Measurements from ENCODE around the gene FNDC11.
A peak's percentile ranks its signal among the peaks of the same experiment; 100 is the strongest.
"Not testable (repeated sequence)": the region's sequence is repeated elsewhere in the genome, so short reads cannot be mapped to it uniquely, and the experiment has no call there.

Gene FNDC11

DNA sequence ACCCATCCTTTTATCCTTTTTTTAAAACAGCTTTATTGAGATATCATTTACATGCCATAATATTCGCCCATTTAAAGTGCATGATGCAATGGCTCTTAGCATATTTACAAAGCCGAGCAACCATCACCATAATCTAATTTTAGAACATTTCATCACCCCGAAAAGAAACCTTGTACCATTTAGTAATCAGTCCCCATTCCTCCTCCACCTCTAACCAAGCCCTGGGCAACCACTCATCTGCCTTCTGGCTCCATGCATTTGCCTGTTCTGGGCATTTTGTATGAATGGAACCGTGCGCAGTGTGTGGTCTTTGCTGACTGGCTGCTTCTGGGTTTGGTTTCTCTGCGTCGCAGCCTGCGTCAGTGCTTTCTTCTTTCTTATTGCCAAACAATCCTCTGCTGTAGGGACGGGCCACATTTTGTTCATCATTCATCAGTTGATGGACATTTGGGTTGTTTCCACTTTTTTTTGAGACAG, 44.8 kb upstream of the FNDC11 start:
- DNase-seq = no peak
- POLR2A ChIA-PET = no interaction called here
- Histone ChIP-seq H3K9me3 (ENCODE audit: control extremely low read depth in 1 of 5, control insufficient read depth in 4 of 5, insufficient read depth in 2 of 5, low read depth in 1 of 5, low read length in 4 of 5) (peaks cover 0 to 29% (median 19%) of the 10 kb centered on the region in 5 experiments), H3K4me3 (ENCODE audit: control insufficient read depth in 1 of 7, extremely low read depth in 1 of 7, insufficient read depth in 4 of 7, low read depth in 2 of 7, low read length in 6 of 7) (no peak overlapping the region), H3K4me1 (ENCODE audit: control extremely low read depth in 1 of 4, control insufficient read depth in 4 of 4, insufficient read depth in 4 of 4, low read length in 3 of 4) (peaks cover 0 to 6% (median 3%) of the 10 kb centered on the region in 4 experiments), H3K36me3 (ENCODE audit: control insufficient read depth in 4 of 4, insufficient read depth in 4 of 4, low read length in 3 of 4) (no peaks in the 10 kb centered on the region), H3K27me3 (replicated peaks in 2 of 5; ENCODE audit: control insufficient read depth in 4 of 5, insufficient read depth in 5 of 5, low read length in 4 of 5) (peaks cover 6 to 36% (median 7%) of the 10 kb centered on the region in 5 experiments), H3K27ac (ENCODE audit: insufficient read depth in 1 of 2, low read depth in 1 of 2, low read length in 2 of 2, poor library complexity in 1 of 2, severe bottlenecking in 2 of 2) (no peak overlapping the region)
- CTCF ChIA-PET = interaction anchor here (2.6 kb wide), 1 partner anchor 12 kb away, joined by 11 read pairs; no protein-coding TSS in a partner anchor
- 98% methylated on average over 7 of the region's 9 CpGs for WGBS (ENCODE audit: insufficient coverage)

GRCh38 chr20:63513207-63513606, 40.8 kb upstream of the FNDC11 start:
- peaks cover 2 to 16% (median 6%) of the 10 kb centered on the region in 5 experiments for H3K27me3 ChIP-seq (replicated peaks in 2 of 5; ENCODE audit: control insufficient read depth in 4 of 5, insufficient read depth in 5 of 5, low read length in 4 of 5)
- no peak overlapping the region for H3K4me3 ChIP-seq (ENCODE audit: control insufficient read depth in 1 of 7, extremely low read depth in 1 of 7, insufficient read depth in 4 of 7, low read depth in 2 of 7, low read length in 6 of 7)
- peaks cover 0 to 8% (median 6%) of the 10 kb centered on the region in 5 experiments for H3K9me3 ChIP-seq (ENCODE audit: control extremely low read depth in 1 of 5, control insufficient read depth in 4 of 5, insufficient read depth in 2 of 5, low read depth in 1 of 5, low read length in 4 of 5)
- no peaks in the 10 kb centered on the region for H3K36me3 ChIP-seq (ENCODE audit: control insufficient read depth in 4 of 4, insufficient read depth in 4 of 4, low read length in 3 of 4)
- ChIA-PET CTCF (no interaction called here), POLR2A (no interaction called here)
- DNase-seq = no peak
- 90% methylated on average over 2 of the region's 3 CpGs for WGBS (ENCODE audit: insufficient coverage)
- peaks cover 0 to 6% (median 3%) of the 10 kb centered on the region in 4 experiments for H3K4me1 ChIP-seq (ENCODE audit: control extremely low read depth in 1 of 4, control insufficient read depth in 4 of 4, insufficient read depth in 4 of 4, low read length in 3 of 4)
- H3K27ac ChIP-seq (ENCODE audit: insufficient read depth in 1 of 2, low read depth in 1 of 2, low read length in 2 of 2, poor library complexity in 1 of 2, severe bottlenecking in 2 of 2) = no peak overlapping the region

DNA sequence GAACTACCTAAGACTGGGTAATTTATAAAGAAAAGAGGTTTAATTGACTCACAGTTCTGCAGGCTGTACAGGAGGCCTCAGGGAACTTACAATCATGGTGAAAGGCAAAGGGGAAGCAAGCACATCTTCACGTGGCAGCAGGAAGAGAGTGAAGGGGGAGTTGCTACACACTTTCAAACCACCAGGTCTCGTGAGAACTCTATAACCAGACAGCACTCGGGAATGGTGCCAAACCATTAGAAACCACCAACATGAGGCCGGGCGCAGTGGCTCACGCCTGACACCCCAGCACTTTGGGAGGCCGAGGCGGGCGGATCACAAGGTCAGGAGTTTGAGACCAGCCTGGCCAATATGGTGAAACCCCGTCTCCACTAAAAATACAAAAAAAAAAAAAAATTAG, 39.4 kb upstream of the FNDC11 start:
- POLR2A ChIA-PET; H3K4me3 ChIP-seq (ENCODE audit: control insufficient read depth in 1 of 7, extremely low read depth in 1 of 7, insufficient read depth in 4 of 7, low read depth in 2 of 7, low read length in 6 of 7); H3K27ac ChIP-seq (ENCODE audit: insufficient read depth in 1 of 2, low read depth in 1 of 2, low read length in 2 of 2, poor library complexity in 1 of 2, severe bottlenecking in 2 of 2); CTCF ChIA-PET; H3K9me3 ChIP-seq (ENCODE audit: control extremely low read depth in 1 of 5, control insufficient read depth in 4 of 5, insufficient read depth in 2 of 5, low read depth in 1 of 5, low read length in 4 of 5); H3K36me3 ChIP-seq (ENCODE audit: control insufficient read depth in 4 of 4, insufficient read depth in 4 of 4, low read length in 3 of 4); H3K4me1 ChIP-seq (ENCODE audit: control extremely low read depth in 1 of 4, control insufficient read depth in 4 of 4, insufficient read depth in 4 of 4, low read length in 3 of 4): not testable (repeated sequence)
- DNase-seq = peak; percentile 50 to 81 (median 76)
- H3K27me3 ChIP-seq (replicated peaks in 2 of 5; ENCODE audit: control insufficient read depth in 4 of 5, insufficient read depth in 5 of 5, low read length in 4 of 5) = peaks cover 0 to 16% (median 3%) of the 10 kb centered on the region in 5 experiments
- WGBS (ENCODE audit: insufficient coverage) = 4% methylated on average over 3 of the region's 10 CpGs

GRCh38 chr20:63517376-63518309, 36.3 kb upstream of the FNDC11 start:
- ChIA-PET CTCF (interaction anchor here (1.8 to 4.8 kb wide), 2 partner anchors 10 to 21 kb away, joined by 4 to 16 read pairs; no protein-coding TSS in a partner anchor), POLR2A (no interaction called here)
- Histone ChIP-seq H3K27me3 (replicated peaks in 2 of 5; ENCODE audit: control insufficient read depth in 4 of 5, insufficient read depth in 5 of 5, low read length in 4 of 5) (peaks cover 0 to 6% (median 0%) of the 10 kb centered on the region in 5 experiments), H3K36me3 (ENCODE audit: control insufficient read depth in 4 of 4, insufficient read depth in 4 of 4, low read length in 3 of 4) (peaks cover 0 to 8% (median 5%) of the 10 kb centered on the region in 4 experiments), H3K27ac (ENCODE audit: insufficient read depth in 1 of 2, low read depth in 1 of 2, low read length in 2 of 2, poor library complexity in 1 of 2, severe bottlenecking in 2 of 2) (no peak overlapping the region), H3K4me3 (ENCODE audit: control insufficient read depth in 1 of 7, extremely low read depth in 1 of 7, insufficient read depth in 4 of 7, low read depth in 2 of 7, low read length in 6 of 7) (no peak overlapping the region), H3K4me1 (ENCODE audit: control extremely low read depth in 1 of 4, control insufficient read depth in 4 of 4, insufficient read depth in 4 of 4, low read length in 3 of 4) (peaks cover 0 to 28% (median 21%) of the 10 kb centered on the region in 4 experiments), H3K9me3 (ENCODE audit: control extremely low read depth in 1 of 5, control insufficient read depth in 4 of 5, insufficient read depth in 2 of 5, low read depth in 1 of 5, low read length in 4 of 5) (peaks cover 0 to 8% (median 7%) of the 10 kb centered on the region in 5 experiments)
- 94% methylated on average over 28 of the region's 32 CpGs for WGBS (ENCODE audit: insufficient coverage)
- DNase-seq = no peak

DNA sequence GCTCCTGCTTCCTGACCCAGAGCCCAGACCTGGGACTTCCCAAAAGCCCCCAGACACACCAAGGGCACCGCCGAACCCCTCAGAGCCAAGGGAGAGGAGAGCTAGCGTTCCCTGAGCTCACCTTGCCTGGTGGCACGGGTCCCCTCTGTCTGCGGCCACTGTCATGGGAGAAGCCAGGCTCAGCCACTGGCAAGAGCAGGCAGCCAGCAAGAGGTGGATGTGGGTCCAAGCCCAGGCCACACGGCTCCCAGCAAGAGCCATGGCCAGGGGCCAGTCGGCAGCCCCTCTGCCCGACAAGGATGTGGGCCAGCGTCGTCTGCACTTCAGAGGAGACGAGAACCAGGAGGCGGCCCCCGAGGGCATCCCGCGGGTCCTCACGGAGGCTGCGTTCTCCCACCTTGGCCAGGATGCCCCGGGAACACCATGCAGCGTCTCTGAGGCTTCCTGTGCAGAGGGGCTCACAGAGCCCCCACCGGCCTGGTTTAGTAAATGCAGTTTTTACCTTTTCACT, 35.6 kb upstream of the FNDC11 start:
- 88% methylated on average over 19 of the region's 20 CpGs for WGBS (ENCODE audit: insufficient coverage)
- Histone ChIP-seq H3K36me3 (ENCODE audit: control insufficient read depth in 4 of 4, insufficient read depth in 4 of 4, low read length in 3 of 4) (peaks cover 0 to 14% (median 8%) of the 10 kb centered on the region in 4 experiments), H3K9me3 (ENCODE audit: control extremely low read depth in 1 of 5, control insufficient read depth in 4 of 5, insufficient read depth in 2 of 5, low read depth in 1 of 5, low read length in 4 of 5) (peaks cover 0 to 13% (median 7%) of the 10 kb centered on the region in 5 experiments), H3K4me3 (ENCODE audit: control insufficient read depth in 1 of 7, extremely low read depth in 1 of 7, insufficient read depth in 4 of 7, low read depth in 2 of 7, low read length in 6 of 7) (no peak overlapping the region), H3K4me1 (ENCODE audit: control extremely low read depth in 1 of 4, control insufficient read depth in 4 of 4, insufficient read depth in 4 of 4, low read length in 3 of 4) (peaks cover 0 to 28% (median 21%) of the 10 kb centered on the region in 4 experiments), H3K27ac (ENCODE audit: insufficient read depth in 1 of 2, low read depth in 1 of 2, low read length in 2 of 2, poor library complexity in 1 of 2, severe bottlenecking in 2 of 2) (no peak overlapping the region), H3K27me3 (replicated peaks in 2 of 5; ENCODE audit: control insufficient read depth in 4 of 5, insufficient read depth in 5 of 5, low read length in 4 of 5) (no peaks in the 10 kb centered on the region)
- POLR2A ChIA-PET = no interaction called here
- CTCF ChIA-PET = interaction anchor here (1.8 to 4.8 kb wide), 2 partner anchors 11 to 22 kb away, joined by 4 to 16 read pairs; no protein-coding TSS in a partner anchor
- no peak for DNase-seq

DNA sequence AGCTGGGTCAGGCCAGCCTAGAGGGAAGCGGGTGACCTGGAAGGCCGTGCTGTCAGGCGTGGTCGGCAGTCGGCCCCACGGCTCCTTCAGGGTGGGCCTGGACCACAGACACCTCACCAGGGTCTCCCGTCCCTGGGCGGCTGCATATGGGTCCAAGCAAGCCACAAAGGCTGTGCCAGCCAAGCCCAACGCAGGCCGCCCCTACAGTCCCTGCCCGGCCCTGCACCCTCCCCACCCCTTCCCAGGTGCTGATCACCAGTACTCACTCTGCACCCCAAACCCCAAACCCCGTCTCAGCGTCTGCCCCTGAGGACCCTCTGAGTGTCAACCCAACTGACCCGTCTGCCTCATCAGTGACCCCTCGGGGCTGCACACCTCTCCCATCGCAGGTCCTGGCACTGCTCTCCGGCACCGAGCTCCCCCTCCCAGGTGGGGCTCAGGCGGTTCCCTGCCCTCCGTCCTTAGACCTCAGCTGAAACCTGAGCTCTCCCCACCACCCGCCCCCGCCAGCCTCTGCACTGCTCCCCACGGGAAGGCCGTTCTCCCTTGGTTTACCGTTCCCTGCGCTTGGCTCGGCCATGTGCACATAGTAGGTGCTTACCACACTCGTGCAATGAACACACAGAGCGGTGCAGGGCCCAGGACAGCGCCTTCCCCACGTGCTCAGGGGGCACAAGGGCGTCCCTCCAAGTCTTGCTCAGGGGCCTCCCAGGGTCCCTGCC, 34.9 kb upstream of the FNDC11 start:
- Histone ChIP-seq H3K4me3 (ENCODE audit: control insufficient read depth in 1 of 7, extremely low read depth in 1 of 7, insufficient read depth in 4 of 7, low read depth in 2 of 7, low read length in 6 of 7) (peak overlapping the region in 4 of 7 experiments; percentile 53 to 83 (median 76)), H3K9me3 (ENCODE audit: control extremely low read depth in 1 of 5, control insufficient read depth in 4 of 5, insufficient read depth in 2 of 5, low read depth in 1 of 5, low read length in 4 of 5) (peaks cover 0 to 15% (median 8%) of the 10 kb centered on the region in 5 experiments), H3K36me3 (ENCODE audit: control insufficient read depth in 4 of 4, insufficient read depth in 4 of 4, low read length in 3 of 4) (peaks cover 2 to 16% (median 9%) of the 10 kb centered on the region in 4 experiments), H3K4me1 (ENCODE audit: control extremely low read depth in 1 of 4, control insufficient read depth in 4 of 4, insufficient read depth in 4 of 4, low read length in 3 of 4) (peaks cover 0 to 28% (median 21%) of the 10 kb centered on the region in 4 experiments), H3K27ac (ENCODE audit: insufficient read depth in 1 of 2, low read depth in 1 of 2, low read length in 2 of 2, poor library complexity in 1 of 2, severe bottlenecking in 2 of 2) (no peak overlapping the region), H3K27me3 (replicated peaks in 2 of 5; ENCODE audit: control insufficient read depth in 4 of 5, insufficient read depth in 5 of 5, low read length in 4 of 5) (no peaks in the 10 kb centered on the region)
- CTCF ChIA-PET = interaction anchor here (4.7 to 4.8 kb wide), 2 partner anchors 18 to 22 kb away, joined by 16 to 31 read pairs; partner anchors contain the start of gene PTK6
- DNase-seq = no peak
- 83% methylated on average over 32 of the region's 32 CpGs for WGBS (ENCODE audit: insufficient coverage)
- POLR2A ChIA-PET = interaction anchor here (0.6 kb wide), 1 partner anchor 293 kb away, joined by 4 read pairs; no protein-coding TSS in a partner anchor

All from common myeloid progenitor, CD34-positive (primary cell).